A549 (cell line): ENCODE measurements around the gene EFHC2.

Experiments
- CHD2 ChIP-seq: fragments of 150-350 bp; IDR thresholded peaks from 2 replicates; pipeline ENCODE4 v1.6.1; 2014; ENCODE audit warnings: low read length; ENCODE audit not compliant: partially characterized antibody
- HOXB5 ChIP-seq: fragments of 250-450 bp; sonication (Bioruptor Pico); IDR thresholded peaks from 2 replicates; pipeline ENCODE4 v1.5.0; 2020; ENCODE audit warnings: mild to moderate bottlenecking, moderate library complexity
- JUN ChIP-seq, 2 experiments: fragments of >200 bp; sonication (Bioruptor Twin); formaldehyde crosslinking; IDR thresholded peaks; 2 replicates in 1 of 2; 3 replicates in 1 of 2; pipeline ENCODE4 v1.6.1; 2016 to 2017
- JUNB ChIP-seq: fragments of >200 bp; sonication (Bioruptor Twin); formaldehyde crosslinking; IDR thresholded peaks from 2 replicates; pipeline ENCODE4 v1.6.1; 2016
- MYC ChIP-seq: IDR thresholded peaks from 2 replicates; pipeline ENCODE4 v1.6.1; 2012; ENCODE audit warnings: mild to moderate bottlenecking, inconsistent platforms, low read length, improper control_type of control experiment, borderline replicate concordance
- POLR2A ChIP-seq: IDR thresholded peaks from 2 replicates; pipeline ENCODE4 v1.6.1; 2012; ENCODE audit warnings: mild to moderate bottlenecking, low read length
- RAD21 ChIP-seq, 2 experiments: fragments of >200 bp in 1 of 2; sonication (Bioruptor Twin) in 1 of 2; formaldehyde crosslinking in 1 of 2; IDR thresholded peaks in 1 of 2; conservative IDR thresholded peaks in 1 of 2; 2 replicates in 1 of 2; 3 replicates in 1 of 2; pipeline ENCODE4 v1.6.1; 2012 to 2018; ENCODE audit warnings: inconsistent platforms in 1 of 2
- RCOR1 ChIP-seq: fragments of 150-350 bp; IDR thresholded peaks from 2 replicates; pipeline ENCODE4 v1.6.1; 2014; ENCODE audit warnings: antibody characterized with exemption, low read length, low read depth
- RFX5 ChIP-seq: fragments of 450-650 bp; IDR thresholded peaks from 2 replicates; pipeline ENCODE4 v1.7.1; 2014; ENCODE audit warnings: antibody characterized with exemption, mild to moderate bottlenecking, moderate library complexity
- ZSCAN20 ChIP-seq: fragments of 250-450 bp; sonication (Bioruptor Pico); IDR thresholded peaks from 2 replicates; pipeline ENCODE4 v1.8.0; 2022; ENCODE audit warnings: mild to moderate bottlenecking, moderate library complexity
- TF ChIP-seq, protein P1 (sequence below): fragments of >200 bp; sonication (Bioruptor Twin); formaldehyde crosslinking; IDR thresholded peaks from 3 replicates; pipeline ENCODE4 v1.5.1; 2016
- TF ChIP-seq, protein P2 (sequence below): IDR thresholded peaks from 2 replicates; pipeline ENCODE4 v1.6.1; 2012

DNA sequence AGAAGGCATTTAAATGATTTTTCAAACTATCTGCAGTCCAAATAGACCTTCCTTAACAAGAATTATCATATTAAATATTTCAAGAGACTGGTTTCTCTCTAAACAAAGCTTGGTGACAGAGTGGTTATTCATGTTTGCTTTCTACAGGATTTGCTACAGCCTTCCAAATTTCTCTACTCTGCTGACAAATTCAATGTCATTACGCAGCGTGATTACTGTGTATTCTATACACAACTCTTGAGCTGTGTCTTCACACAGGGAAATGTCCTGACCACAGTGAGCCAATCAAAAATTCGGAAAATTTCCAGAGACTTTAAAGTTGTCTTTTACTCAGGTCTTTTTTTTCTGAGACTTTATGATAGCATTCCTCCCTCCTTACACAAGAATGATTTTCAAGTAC is 75.6 kb downstream of the EFHC2 start:
- TF ChIP-seq, protein P1, sequence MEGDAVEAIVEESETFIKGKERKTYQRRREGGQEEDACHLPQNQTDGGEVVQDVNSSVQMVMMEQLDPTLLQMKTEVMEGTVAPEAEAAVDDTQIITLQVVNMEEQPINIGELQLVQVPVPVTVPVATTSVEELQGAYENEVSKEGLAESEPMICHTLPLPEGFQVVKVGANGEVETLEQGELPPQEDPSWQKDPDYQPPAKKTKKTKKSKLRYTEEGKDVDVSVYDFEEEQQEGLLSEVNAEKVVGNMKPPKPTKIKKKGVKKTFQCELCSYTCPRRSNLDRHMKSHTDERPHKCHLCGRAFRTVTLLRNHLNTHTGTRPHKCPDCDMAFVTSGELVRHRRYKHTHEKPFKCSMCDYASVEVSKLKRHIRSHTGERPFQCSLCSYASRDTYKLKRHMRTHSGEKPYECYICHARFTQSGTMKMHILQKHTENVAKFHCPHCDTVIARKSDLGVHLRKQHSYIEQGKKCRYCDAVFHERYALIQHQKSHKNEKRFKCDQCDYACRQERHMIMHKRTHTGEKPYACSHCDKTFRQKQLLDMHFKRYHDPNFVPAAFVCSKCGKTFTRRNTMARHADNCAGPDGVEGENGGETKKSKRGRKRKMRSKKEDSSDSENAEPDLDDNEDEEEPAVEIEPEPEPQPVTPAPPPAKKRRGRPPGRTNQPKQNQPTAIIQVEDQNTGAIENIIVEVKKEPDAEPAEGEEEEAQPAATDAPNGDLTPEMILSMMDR = no peak
- no peak for TF ChIP-seq CHD2
- no peak for TF ChIP-seq JUNB
- TF ChIP-seq RFX5 = no peak
- TF ChIP-seq, protein P2, sequence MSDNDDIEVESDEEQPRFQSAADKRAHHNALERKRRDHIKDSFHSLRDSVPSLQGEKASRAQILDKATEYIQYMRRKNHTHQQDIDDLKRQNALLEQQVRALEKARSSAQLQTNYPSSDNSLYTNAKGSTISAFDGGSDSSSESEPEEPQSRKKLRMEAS = no peak
- no peak for TF ChIP-seq MYC
- TF ChIP-seq ZSCAN20 (CRISPR knock-in tag) = no peak
- TF ChIP-seq RCOR1 = no peak
- no peak for TF ChIP-seq HOXB5 (CRISPR knock-in tag)
- no peak for TF ChIP-seq POLR2A
- TF ChIP-seq RAD21 (conservative IDR thresholded peaks at IDR 0.05 in 1 of 2, IDR thresholded peaks at IDR 0.05 in 1 of 2) = no peak
- TF ChIP-seq JUN (IDR thresholded peaks at IDR 0.05) = no peak
